GM21390 (cell line): ENCODE measurements around the gene C17orf107.

Source experiments
- ATAC-seq: cut with Tn5 transposase; IDR thresholded peaks from one replicate; pipeline ENCODE4 v1.9.1; 2021; ENCODE audit not compliant: unreplicated experiment

Gene C17orf107

GRCh38 chr17:4948166-4948930 lies 49.0 kb downstream of the C17orf107 start, which contains the start of gene PFN1:
PFN1 (minus strand) TSS chr17:4948530; CDS start chr17:4948394, 136 bp downstream.
- no peak for ATAC-seq

GRCh38 chr17:4948931-4949320 lies 49.6 kb downstream of the C17orf107 start:
- no peak for ATAC-seq

GRCh38 chr17:4949321-4950074 lies 50.2 kb downstream of the C17orf107 start:
- no peak for ATAC-seq

- no peak for ATAC-seq
These were observed 50.9 kb downstream of the C17orf107 start for GRCh38 chr17:4950075-4950745.

GRCh38 chr17:4950746-4951204 lies 51.4 kb downstream of the C17orf107 start, which contains the start of gene ENO3:
ENO3 (plus strand) TSS chr17:4951119; CDS start chr17:4951830, 711 bp downstream.
- no peak for ATAC-seq

GRCh38 chr17:4951486-4951885 lies 52.1 kb downstream of the C17orf107 start:
- ATAC-seq = no peak
